H1 (cell line): Measurements from ENCODE around the gene GPALPP1. TPM values are rescaled to one million over a fixed set of nuclear protein-coding genes. Genes with fewer than 3 reads are reported as not detected.

ENCODE experiments used
- CHD7 ChIP-seq: fragments of 300-600 bp; sonication (generic); IDR thresholded peaks from 2 replicates; pipeline ENCODE4 v1.7.1; 2012; ENCODE audit warnings: low read length, moderate library complexity, mild to moderate bottlenecking, inconsistent platforms; ENCODE audit not compliant: insufficient replicate concordance
- EGR1 ChIP-seq: IDR thresholded peaks from 2 replicates; pipeline ENCODE4 v1.6.1; 2011; ENCODE audit warnings: low read depth, low read length, borderline replicate concordance
- KDM1A ChIP-seq: fragments of 200-600, 300-600 bp; sonication (generic); IDR thresholded peaks from 2 replicates; pipeline ENCODE4 v1.7.1; 2016; ENCODE audit warnings: mild to moderate bottlenecking, low read length, borderline replicate concordance
- NRF1 ChIP-seq: IDR thresholded peaks from 2 replicates; pipeline ENCODE4 v1.6.1; 2011; ENCODE audit warnings: mild to moderate bottlenecking, low read depth, low read length, improper control_type of control experiment
- SIN3A ChIP-seq, 2 experiments: IDR thresholded peaks in 1 of 2; conservative IDR thresholded peaks in 1 of 2; 2 replicates each; pipeline ENCODE4 v1.6.1; 2011 to 2012; ENCODE audit warnings: low read length in 2 of 2, improper control_type of control experiment in 1 of 2, low read depth in 1 of 2, mild to moderate bottlenecking in 1 of 2
- TAF1 ChIP-seq: IDR thresholded peaks from 2 replicates; pipeline ENCODE4 v1.6.1; 2011; ENCODE audit warnings: mild to moderate bottlenecking, low read depth, low read length
- TAF7 ChIP-seq: optimal IDR thresholded peaks from 2 replicates; pipeline ENCODE3; 2011; ENCODE audit warnings: low read depth, mild to moderate bottlenecking, inconsistent platforms, low read length, moderate library complexity, borderline replicate concordance
- USF2 ChIP-seq: IDR thresholded peaks from 2 replicates; pipeline ENCODE4 v1.6.1; 2011; ENCODE audit warnings: low read length, improper control_type of control experiment
- polyA plus RNA-seq, 7 experiments: library from polyadenylated mRNA; depleted of rRNA in 3 of 7; stranded (reverse) in 5 of 7; unstranded in 2 of 7; fragments of >200 nt in 5 of 7; fragments of 200-250 nt in 2 of 7; gene quantifications; 1 replicate in 5 of 7; 2 replicates in 1 of 7; 4 replicates in 1 of 7; pipeline versions ENCODE4 v1.2.1 to v1.2.3, GENCODE V29; 2011 to 2013; ENCODE audit warnings: missing spikeins in 2 of 7, mixed read lengths in 2 of 7
- total RNA-seq: library from RNA; stranded (reverse); fragmentation: NEBNext Ultra II Directional; extraction: Animal tissue kit (Norgen Biotek cat#: 25700); gene quantifications from 2 replicates; pipeline ENCODE4 v1.2.1, GENCODE V29; 2021
- TF ChIP-seq, protein P1 (sequence below): IDR thresholded peaks from 2 replicates; pipeline ENCODE4 v1.6.1; 2012; ENCODE audit warnings: inconsistent platforms

Gene GPALPP1
- total and polyA plus RNA-seq, 2 of the 8 experiments (the other 6 are each of a cell fraction or from before 2014, with no cell fraction given): 8.5 to 26.1 TPM

DNA sequence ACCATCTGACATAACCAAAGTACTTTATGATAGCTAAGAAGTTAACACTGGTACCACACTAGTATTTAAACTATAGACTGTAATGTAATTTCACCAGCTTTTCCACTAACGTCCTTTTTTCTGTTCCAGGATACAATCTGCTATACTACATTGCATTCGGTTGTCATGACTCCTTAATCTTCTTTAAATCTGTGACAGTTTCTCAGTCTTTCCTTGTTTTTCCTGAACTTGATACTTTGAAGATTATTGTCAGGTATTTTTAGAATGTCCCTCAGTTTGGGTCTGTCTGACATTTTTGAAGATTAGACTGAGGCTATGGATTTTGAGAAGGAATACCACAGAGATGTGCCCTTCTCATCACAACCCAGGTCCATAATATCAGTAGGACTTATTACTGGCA lies 36.7 kb upstream of the GPALPP1 start (continued):
- no peak for TF ChIP-seq CHD7
- no peak for TF ChIP-seq TAF1
- TF ChIP-seq KDM1A: no peak
- TF ChIP-seq SIN3A (conservative IDR thresholded peaks at IDR 0.05 in 1 of 2, IDR thresholded peaks at IDR 0.05 in 1 of 2; ENCODE audit: low read depth in 1 of 2, low read length in 2 of 2): no peak
- TF ChIP-seq EGR1: no peak
- no peak for TF ChIP-seq TAF7
- TF ChIP-seq, protein P1, sequence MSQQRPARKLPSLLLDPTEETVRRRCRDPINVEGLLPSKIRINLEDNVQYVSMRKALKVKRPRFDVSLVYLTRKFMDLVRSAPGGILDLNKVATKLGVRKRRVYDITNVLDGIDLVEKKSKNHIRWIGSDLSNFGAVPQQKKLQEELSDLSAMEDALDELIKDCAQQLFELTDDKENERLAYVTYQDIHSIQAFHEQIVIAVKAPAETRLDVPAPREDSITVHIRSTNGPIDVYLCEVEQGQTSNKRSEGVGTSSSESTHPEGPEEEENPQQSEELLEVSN: no peak
- TF ChIP-seq USF2: no peak
- TF ChIP-seq NRF1: no peak
